AG04450 (cell line): Measurements from ENCODE around the gene RAB28. TPM values are rescaled to one million over a fixed set of nuclear protein-coding genes. Genes with fewer than 3 reads are reported as not detected.

Source experiments
- CTCF ChIA-PET: fragments of 300-600, 350-600 bp; formaldehyde crosslinking; extraction: SDS; loops from one replicate; lab custom pipeline; 2022; ENCODE audit warnings: antibody characterized with exemption, inconsistent platforms; lab: Charles Lee
- POLR2A ChIA-PET: fragments of 350-600 bp; formaldehyde crosslinking; extraction: SDS; loops from one replicate; lab custom pipeline; 2021; ENCODE audit warnings: antibody characterized with exemption, inconsistent platforms; lab: Yijun Ruan, JAX
- DNase-seq: peaks from one replicate; pipeline ENCODE4 v3.0.0-alpha.2; 2011; ENCODE audit warnings: low read depth, low spot score
- H3K27ac ChIP-seq: one replicate; pipeline ENCODE4 v1.5.1; 2012; ENCODE audit warnings: low read depth, low read length, control low read depth
- H3K27me3 ChIP-seq: one replicate; pipeline ENCODE4 v1.6.0; 2012; ENCODE audit warnings: low read length; ENCODE audit not compliant: control insufficient read depth, insufficient read depth
- H3K4me3 ChIP-seq: 2 replicates; pipeline ENCODE4 v1.5.1; 2011; ENCODE audit warnings: mild to moderate bottlenecking, low read depth, low read length, control low read depth
- H3K9me3 ChIP-seq: 2 replicates; pipeline ENCODE4 v1.5.1; 2012; ENCODE audit warnings: low read length; ENCODE audit not compliant: control insufficient read depth, insufficient read depth
- polyA plus RNA-seq: library from polyadenylated mRNA; depleted of rRNA; stranded (reverse); fragments of >200 nt; gene quantifications from 2 replicates; pipeline ENCODE4 v1.2.3, GENCODE V29; 2011
- TF ChIP-seq, protein P1 (sequence below): IDR thresholded peaks from 2 replicates; pipeline ENCODE4 v1.5.1; 2011; ENCODE audit warnings: low read depth, low read length, control low read depth, inconsistent platforms

The RAB28 gene
- polyA plus RNA-seq, 1 experiment = 19.8 TPM

DNA sequence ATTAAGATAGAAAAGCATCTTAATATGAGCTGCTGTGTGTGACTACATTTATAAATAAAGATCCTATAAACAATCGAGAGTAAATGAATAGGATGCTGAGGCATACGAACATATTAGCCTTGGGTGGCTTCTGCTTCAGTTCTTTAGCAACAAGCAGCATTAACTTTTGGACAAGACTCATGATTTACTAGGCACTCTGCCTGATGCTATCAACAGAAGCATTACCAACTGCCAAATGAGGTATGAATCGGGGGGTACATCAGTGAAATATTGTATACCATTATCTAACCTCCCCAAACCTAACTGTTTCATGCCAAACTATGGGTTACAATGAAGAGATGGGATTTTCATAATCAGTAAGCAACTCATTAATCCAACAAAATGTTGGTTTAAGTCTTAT, 113.1 kb downstream of the RAB28 start:
- CTCF ChIA-PET = no interaction called here

DNA sequence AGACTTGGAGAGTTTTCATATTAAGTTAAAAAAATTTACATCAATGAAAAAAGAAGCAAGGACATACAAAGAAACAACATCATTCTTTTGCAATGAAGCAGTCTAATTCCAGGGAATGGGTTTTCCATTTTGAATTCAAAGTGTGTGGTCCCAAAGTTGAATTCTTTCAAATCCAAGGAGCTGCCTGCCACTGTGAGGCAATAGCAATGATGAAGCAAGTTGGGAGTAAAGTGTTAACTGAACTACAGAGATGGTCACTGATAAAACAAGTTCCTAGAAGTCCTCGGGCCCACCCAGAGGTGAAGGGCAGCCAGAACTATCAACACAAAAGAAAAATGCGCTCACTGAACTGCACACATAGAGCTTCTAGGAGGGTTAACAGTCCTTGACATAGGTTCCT, 115.9 kb downstream of the RAB28 start:
- CTCF ChIA-PET = no interaction called here
- POLR2A ChIA-PET = no interaction called here

More for the DNA sequence above, 113.1 kb downstream of the RAB28 start:
- Histone ChIP-seq H3K9me3 (no peaks in the 10 kb centered on the region), H3K4me3 (no peak overlapping the region), H3K27me3 (no peaks in the 10 kb centered on the region), H3K27ac (no peak overlapping the region)
- DNase-seq = no peak
- POLR2A ChIA-PET = no interaction called here
- TF ChIP-seq, protein P1, sequence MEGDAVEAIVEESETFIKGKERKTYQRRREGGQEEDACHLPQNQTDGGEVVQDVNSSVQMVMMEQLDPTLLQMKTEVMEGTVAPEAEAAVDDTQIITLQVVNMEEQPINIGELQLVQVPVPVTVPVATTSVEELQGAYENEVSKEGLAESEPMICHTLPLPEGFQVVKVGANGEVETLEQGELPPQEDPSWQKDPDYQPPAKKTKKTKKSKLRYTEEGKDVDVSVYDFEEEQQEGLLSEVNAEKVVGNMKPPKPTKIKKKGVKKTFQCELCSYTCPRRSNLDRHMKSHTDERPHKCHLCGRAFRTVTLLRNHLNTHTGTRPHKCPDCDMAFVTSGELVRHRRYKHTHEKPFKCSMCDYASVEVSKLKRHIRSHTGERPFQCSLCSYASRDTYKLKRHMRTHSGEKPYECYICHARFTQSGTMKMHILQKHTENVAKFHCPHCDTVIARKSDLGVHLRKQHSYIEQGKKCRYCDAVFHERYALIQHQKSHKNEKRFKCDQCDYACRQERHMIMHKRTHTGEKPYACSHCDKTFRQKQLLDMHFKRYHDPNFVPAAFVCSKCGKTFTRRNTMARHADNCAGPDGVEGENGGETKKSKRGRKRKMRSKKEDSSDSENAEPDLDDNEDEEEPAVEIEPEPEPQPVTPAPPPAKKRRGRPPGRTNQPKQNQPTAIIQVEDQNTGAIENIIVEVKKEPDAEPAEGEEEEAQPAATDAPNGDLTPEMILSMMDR = no peak

DNA sequence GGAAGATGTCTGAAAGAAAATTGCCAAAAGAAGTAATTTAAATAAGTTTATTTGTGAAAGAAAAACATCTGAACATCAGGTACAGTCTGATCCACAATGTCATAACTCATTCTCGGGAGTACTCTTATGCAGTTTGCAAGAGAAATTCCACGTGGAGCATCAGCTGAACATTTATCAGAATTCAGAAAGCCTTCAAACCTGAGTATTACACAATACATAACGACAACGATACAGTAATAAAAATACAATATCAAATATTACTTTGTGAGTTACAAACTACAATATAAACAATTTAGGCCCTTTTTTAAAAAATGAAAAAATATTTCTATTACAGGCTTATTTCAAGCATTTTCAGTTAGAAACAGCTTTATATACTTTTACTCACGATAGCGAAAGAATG, 116.4 kb downstream of the RAB28 start:
- Histone ChIP-seq H3K27ac (no peak overlapping the region), H3K9me3 (no peaks in the 10 kb centered on the region), H3K4me3 (no peak overlapping the region), H3K27me3 (no peaks in the 10 kb centered on the region)
- POLR2A ChIA-PET = no interaction called here
- CTCF ChIA-PET = interaction anchor here (0.6 kb wide), 1 partner anchor 129 kb away, joined by 3 read pairs; no protein-coding TSS in a partner anchor
- DNase-seq = no peak
- TF ChIP-seq, protein P1 = no peak

More for the DNA sequence above, 115.9 kb downstream of the RAB28 start:
- no peak for DNase-seq
- no peaks in the 10 kb centered on the region for H3K9me3 ChIP-seq
- no peak overlapping the region for H3K4me3 ChIP-seq
- H3K27ac ChIP-seq = no peak overlapping the region
- H3K27me3 ChIP-seq = no peaks in the 10 kb centered on the region
- TF ChIP-seq, protein P1 = no peak

DNA sequence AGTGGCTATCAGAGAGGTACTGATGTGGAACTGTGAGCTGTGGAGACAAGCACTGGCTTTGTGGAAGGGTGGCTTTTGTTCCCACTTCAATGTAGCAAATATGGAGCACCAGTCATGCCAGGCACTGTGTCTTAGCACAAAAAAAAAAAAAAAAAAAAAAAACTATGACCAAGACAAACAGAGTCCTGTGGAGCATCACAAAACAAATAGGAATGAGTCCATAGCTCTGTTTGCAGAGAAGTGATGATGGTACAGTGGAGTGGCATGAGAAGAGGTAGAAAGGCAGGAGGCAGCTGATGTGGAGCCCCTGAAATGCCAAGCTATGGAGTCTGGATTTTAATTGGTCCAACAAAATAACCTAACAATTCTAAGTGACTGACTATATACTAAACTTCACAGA, 116.9 kb downstream of the RAB28 start:
- ChIA-PET CTCF (interaction anchor here (0.6 kb wide), 1 partner anchor 129 kb away, joined by 3 read pairs; no protein-coding TSS in a partner anchor), POLR2A (no interaction called here)
- no peak overlapping the region for H3K27ac ChIP-seq
- TF ChIP-seq, protein P1 = no peak
- H3K27me3 ChIP-seq = no peaks in the 10 kb centered on the region
- H3K9me3 ChIP-seq = no peaks in the 10 kb centered on the region
- no peak overlapping the region for H3K4me3 ChIP-seq
- no peak for DNase-seq

DNA sequence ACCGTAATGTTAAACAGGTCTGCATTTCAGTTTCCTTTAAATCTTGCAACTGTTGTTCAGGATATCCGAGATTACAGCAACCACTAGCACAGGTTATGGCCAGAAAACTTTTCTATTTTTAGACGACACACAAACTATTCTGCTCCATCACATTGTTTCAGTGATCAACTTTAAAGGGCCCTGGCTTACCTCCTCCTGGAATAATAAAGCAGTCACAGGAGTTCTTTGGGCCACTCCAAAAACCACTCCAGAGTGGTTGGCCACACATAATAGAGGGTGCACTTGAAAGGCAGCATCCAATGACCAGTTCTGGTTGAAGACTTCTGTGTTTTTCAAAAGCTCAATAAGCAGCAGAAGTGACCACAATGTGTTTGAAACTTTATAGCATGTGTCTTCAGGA, 118.9 kb downstream of the RAB28 start:
- Histone ChIP-seq H3K27me3 (no peaks in the 10 kb centered on the region), H3K4me3 (no peak overlapping the region), H3K27ac (no peak overlapping the region), H3K9me3 (no peaks in the 10 kb centered on the region)
- POLR2A ChIA-PET = no interaction called here
- DNase-seq = no peak
- CTCF ChIA-PET = no interaction called here
- TF ChIP-seq, protein P1 = no peak
